ENCODE results near the gene DNASE1L2.
"Not testable (repeated sequence)": the region's sequence is repeated elsewhere in the genome, so short reads cannot be mapped to it uniquely, and the experiment has no call there.

The DNASE1L2 gene

GRCh38 chr16:2242598-2242997, 6.4 kb downstream of the DNASE1L2 start:
- DNase-seq = no peak

- no peak for DNase-seq
Measured at GRCh38 chr16:2243031-2243528, 6.8 kb downstream of the DNASE1L2 start.

- no peak for DNase-seq
Measured at GRCh38 chr16:2243781-2244180, 7.5 kb downstream of the DNASE1L2 start.

GRCh38 chr16:2244301-2244700, 8.1 kb downstream of the DNASE1L2 start:
- DNase-seq = no peak

GRCh38 chr16:2244926-2245795, 8.9 kb downstream of the DNASE1L2 start:
- DNase-seq = no peak

- DNase-seq = no peak
Measured at GRCh38 chr16:2246301-2246885, 10.1 kb downstream of the DNASE1L2 start.

- DNase-seq = no peak
Measured at GRCh38 chr16:2250652-2251295, 14.5 kb downstream of the DNASE1L2 start.

GRCh38 chr16:2251296-2252111, 15.3 kb downstream of the DNASE1L2 start, which contains the start of gene ECI1:
Gene ECI1, minus strand, starts transcription at chr16:2251587. Its CDS starts 21 bp downstream, at chr16:2251566.
- peak; percentile 92 for DNase-seq

- no peak for DNase-seq
Measured at GRCh38 chr16:2252806-2253148, 16.5 kb downstream of the DNASE1L2 start.

GRCh38 chr16:2253293-2253692, 17.0 kb downstream of the DNASE1L2 start:
- DNase-seq = no peak

- DNase-seq = no peak
Measured at GRCh38 chr16:2256531-2257140, 20.4 kb downstream of the DNASE1L2 start.

GRCh38 chr16:2257726-2258125, 21.5 kb downstream of the DNASE1L2 start:
- no peak for DNase-seq

- not testable (repeated sequence) for DNase-seq
Measured at GRCh38 chr16:2258530-2258929, 22.3 kb downstream of the DNASE1L2 start.

- DNase-seq = no peak
Measured at GRCh38 chr16:2260250-2260649, 24.0 kb downstream of the DNASE1L2 start.

- DNase-seq = not testable (repeated sequence)
Measured at GRCh38 chr16:2263026-2263425, 26.8 kb downstream of the DNASE1L2 start.

- DNase-seq = peak; percentile 6
Measured at GRCh38 chr16:2266887-2267286, 30.6 kb downstream of the DNASE1L2 start.

GRCh38 chr16:2267505-2267912, 31.3 kb downstream of the DNASE1L2 start:
- DNase-seq = not testable (repeated sequence)

- DNase-seq = peak; percentile 96
Measured at GRCh38 chr16:2267913-2268666, 31.8 kb downstream of the DNASE1L2 start, which contains the start of gene RNPS1. Gene RNPS1, minus strand, starts transcription at chr16:2268126. Its CDS starts 3,483 bp downstream, at chr16:2264643.

- DNase-seq = no peak
Measured at GRCh38 chr16:2270070-2270462, 33.8 kb downstream of the DNASE1L2 start.

- no peak for DNase-seq
Measured at GRCh38 chr16:2270588-2271470, 34.6 kb downstream of the DNASE1L2 start.
